COR-L47 (cell line): ENCODE results near the gene KRT9.

ENCODE experiments used
- DNase-seq: peaks from one replicate; lab custom pipeline; 2025; lab: John Stamatoyannopoulos, UW

The KRT9 gene

GRCh38 chr17:41579484-41580243, 7.8 kb upstream of the KRT9 start:
- peak; percentile 38 for DNase-seq

- no peak for DNase-seq
Measured at GRCh38 chr17:41578971-41579370, 7.1 kb upstream of the KRT9 start.

- no peak for DNase-seq
Measured at GRCh38 chr17:41578538-41578937, 6.7 kb upstream of the KRT9 start.

GRCh38 chr17:41576740-41577139, 4.9 kb upstream of the KRT9 start:
- DNase-seq: peak; percentile 30

GRCh38 chr17:41575336-41575735, 3.5 kb upstream of the KRT9 start:
- no peak for DNase-seq

- no peak for DNase-seq
Measured at GRCh38 chr17:41567317-41567716, 4.5 kb downstream of the KRT9 start.

- no peak for DNase-seq
Measured at GRCh38 chr17:41565338-41565737, 6.5 kb downstream of the KRT9 start.

GRCh38 chr17:41563607-41564170, 8.2 kb downstream of the KRT9 start:
- no peak for DNase-seq

- DNase-seq: no peak
Measured at GRCh38 chr17:41561554-41561953, 10.3 kb downstream of the KRT9 start.

GRCh38 chr17:41559548-41559947, 12.3 kb downstream of the KRT9 start:
- no peak for DNase-seq

GRCh38 chr17:41556931-41557330, 14.9 kb downstream of the KRT9 start:
- no peak for DNase-seq

GRCh38 chr17:41556306-41556705, 15.6 kb downstream of the KRT9 start:
- no peak for DNase-seq

GRCh38 chr17:41555105-41555887, 16.6 kb downstream of the KRT9 start:
- DNase-seq: no peak

- DNase-seq: no peak
Measured at GRCh38 chr17:41553987-41554680, 17.7 kb downstream of the KRT9 start.

- no peak for DNase-seq
Measured at GRCh38 chr17:41553176-41553575, 18.7 kb downstream of the KRT9 start.

- no peak for DNase-seq
Measured at GRCh38 chr17:41552455-41552854, 19.4 kb downstream of the KRT9 start.

GRCh38 chr17:41551365-41551764, 20.5 kb downstream of the KRT9 start:
- DNase-seq: no peak

GRCh38 chr17:41549596-41550039, 22.2 kb downstream of the KRT9 start:
- no peak for DNase-seq

- DNase-seq: peak; percentile 74
Measured at GRCh38 chr17:41548844-41549595, 22.8 kb downstream of the KRT9 start.

- no peak for DNase-seq
Measured at GRCh38 chr17:41547921-41548843, 23.7 kb downstream of the KRT9 start.
